Breast epithelium (tissue), 4 donors: ENCODE data around the gene APOBR. TPM values are rescaled to one million over a fixed set of nuclear protein-coding genes. Genes with fewer than 3 reads are reported as not detected.
"Not testable (repeated sequence)": the region's sequence is repeated elsewhere in the genome, so short reads cannot be mapped to it uniquely, and the experiment has no call there.

Experiments
- DNase-seq, 2 donors: peaks; one replicate each; pipeline ENCODE4 v3.0.0-alpha.2; 2019; ENCODE audit warnings: low spot score in 2 of 2
- H3K27ac ChIP-seq, 2 donors: fragments of 200-600 bp; sonication (generic) in 1 of 2; one replicate each; pipeline ENCODE4 v1.5.1; 2016 to 2019; ENCODE audit warnings: mild to moderate bottlenecking in 1 of 2
- H3K27me3 ChIP-seq, 2 donors: fragments of 200-600 bp; sonication (generic) in 1 of 2; one replicate each; pipeline versions ENCODE4 v1.5.1 to v1.6.0; 2017 to 2019; ENCODE audit warnings: control low read depth in 1 of 2, mild to moderate bottlenecking in 1 of 2
- H3K36me3 ChIP-seq: fragments of 200-600 bp; one replicate; pipeline ENCODE4 v1.5.1; 2019
- H3K4me1 ChIP-seq, 2 donors: fragments of 200-600 bp; sonication (generic); one replicate each; pipeline ENCODE4 v1.5.1; 2016 to 2019; ENCODE audit warnings: control low read depth in 1 of 2
- H3K4me3 ChIP-seq, 3 donors: fragments of 200-600 bp; sonication (generic); 1 replicate in 2 of 3; 2 replicates in 1 of 3; pipeline ENCODE4 v1.5.1; 2016 to 2019; ENCODE audit warnings: mild to moderate bottlenecking in 3 of 3, moderate library complexity in 2 of 3
- H3K9me3 ChIP-seq, 2 donors: fragments of 200-600 bp; sonication (generic) in 1 of 2; one replicate each; pipeline ENCODE4 v1.5.1; 2016 to 2019; ENCODE audit warnings: control low read depth in 1 of 2
- CTCF ChIP-seq, 3 donors: fragments of 450-650 bp; IDR thresholded peaks; one replicate each; pipeline ENCODE4 v1.5.1; 2016 to 2017; ENCODE audit warnings: antibody characterized with exemption in 3 of 3, mild to moderate bottlenecking in 3 of 3, moderate library complexity in 3 of 3
- POLR2A ChIP-seq: fragments of 450-650 bp; IDR thresholded peaks from one replicate; pipeline ENCODE4 v1.6.1; 2016; ENCODE audit warnings: antibody characterized with exemption, mild to moderate bottlenecking, moderate library complexity
- POLR2AphosphoS5 ChIP-seq, 3 donors: sonication (generic); formaldehyde crosslinking; IDR thresholded peaks; one replicate each; pipeline ENCODE4 v1.6.1; 2017; ENCODE audit warnings: antibody characterized with exemption in 3 of 3
- intact Hi-C: fragments of 100-400 bp; cut with DNase I; formaldehyde crosslinking; loops from one replicate; pipeline ENCODE4 v1.15.1; 2023; ENCODE audit warnings: low total_unique reads
- total RNA-seq, 3 donors: library from RNA; depleted of rRNA; stranded (reverse); fragments of >200 nt; gene quantifications; one replicate each; pipeline ENCODE4 v1.1.0, GENCODE V29; 2016

The APOBR gene
- total RNA-seq, 3 donors from 2014 or later, result 0.66 to 3.1 (median 2.9) TPM

- Histone ChIP-seq H3K36me3 (no peaks in the 10 kb centered on the region), H3K4me3 (no peak overlapping the region), H3K9me3 (no peaks in the 10 kb centered on the region), H3K27me3 (no peaks in the 10 kb centered on the region), H3K4me1 (no peaks in the 10 kb centered on the region), H3K27ac (no peak overlapping the region)
- DNase-seq, result no peak
- intact Hi-C loops, result no loop called here
- TF ChIP-seq POLR2AphosphoS5 (IDR thresholded peaks at IDR 0.05), result no peak
- TF ChIP-seq CTCF (IDR thresholded peaks at IDR 0.05), result no peak
- no peak for TF ChIP-seq POLR2A
Observed at GRCh38 chr16:28477311-28477920, 17.0 kb upstream of the APOBR start.

GRCh38 chr16:28478506-28479180, 15.8 kb upstream of the APOBR start:
- H3K27ac ChIP-seq, result no peak overlapping the region
- no peak overlapping the region for H3K4me3 ChIP-seq
- intact Hi-C loops, result no loop called here
- H3K4me1 ChIP-seq, result no peaks in the 10 kb centered on the region
- TF ChIP-seq POLR2AphosphoS5 (IDR thresholded peaks at IDR 0.05) (no peak), POLR2A (no peak), CTCF (IDR thresholded peaks at IDR 0.05) (no peak)
- no peaks in the 10 kb centered on the region for H3K9me3 ChIP-seq
- H3K36me3 ChIP-seq, result no peaks in the 10 kb centered on the region
- H3K27me3 ChIP-seq, result no peaks in the 10 kb centered on the region
- DNase-seq, result no peak

- H3K27me3 ChIP-seq, result no peaks in the 10 kb centered on the region
- H3K9me3 ChIP-seq, result no peaks in the 10 kb centered on the region
- DNase-seq, result no peak
- no peaks in the 10 kb centered on the region for H3K36me3 ChIP-seq
- no peak overlapping the region for H3K27ac ChIP-seq
- no peaks in the 10 kb centered on the region for H3K4me1 ChIP-seq
- H3K4me3 ChIP-seq, result no peak overlapping the region
- intact Hi-C loops, result loop anchor here (10.0 kb wide), 1 partner anchor 143 kb away; no protein-coding TSS in a partner anchor
- TF ChIP-seq POLR2A, result no peak
- no peak for TF ChIP-seq CTCF (IDR thresholded peaks at IDR 0.05)
- no peak for TF ChIP-seq POLR2AphosphoS5 (IDR thresholded peaks at IDR 0.05)
Observed at GRCh38 chr16:28482026-28482425, 12.4 kb upstream of the APOBR start.

GRCh38 chr16:28483361-28483760, 11.1 kb upstream of the APOBR start:
- intact Hi-C loops, result loop anchor here (10.0 kb wide), 1 partner anchor 141 kb away; no protein-coding TSS in a partner anchor

GRCh38 chr16:28486266-28486665, 8.2 kb upstream of the APOBR start:
- intact Hi-C loops, result loop anchor here (10.0 kb wide), 1 partner anchor 139 kb away; no protein-coding TSS in a partner anchor
- no peak overlapping the region for H3K27ac ChIP-seq
- no peak for DNase-seq
- no peak overlapping the region for H3K4me3 ChIP-seq
- no peaks in the 10 kb centered on the region for H3K27me3 ChIP-seq
- TF ChIP-seq POLR2AphosphoS5 (IDR thresholded peaks at IDR 0.05), result no peak
- no peak for TF ChIP-seq CTCF (IDR thresholded peaks at IDR 0.05)
- no peak for TF ChIP-seq POLR2A
- no peaks in the 10 kb centered on the region for H3K9me3 ChIP-seq
- H3K4me1 ChIP-seq, result no peaks in the 10 kb centered on the region
- no peaks in the 10 kb centered on the region for H3K36me3 ChIP-seq

More at GRCh38 chr16:28483361-28483760, 11.1 kb upstream of the APOBR start:
- DNase-seq, H3K4me1 ChIP-seq, H3K27me3 ChIP-seq, H3K36me3 ChIP-seq, H3K4me3 ChIP-seq, H3K27ac ChIP-seq, H3K9me3 ChIP-seq: not testable (repeated sequence)
